Measurements from ENCODE around the gene WDR46. TPM values are rescaled to one million over a fixed set of nuclear protein-coding genes. Genes with fewer than 3 reads are reported as not detected.

WDR46 gene
- total RNA-seq, 1 donor from 2014 or later, result 67.9 TPM

DNA sequence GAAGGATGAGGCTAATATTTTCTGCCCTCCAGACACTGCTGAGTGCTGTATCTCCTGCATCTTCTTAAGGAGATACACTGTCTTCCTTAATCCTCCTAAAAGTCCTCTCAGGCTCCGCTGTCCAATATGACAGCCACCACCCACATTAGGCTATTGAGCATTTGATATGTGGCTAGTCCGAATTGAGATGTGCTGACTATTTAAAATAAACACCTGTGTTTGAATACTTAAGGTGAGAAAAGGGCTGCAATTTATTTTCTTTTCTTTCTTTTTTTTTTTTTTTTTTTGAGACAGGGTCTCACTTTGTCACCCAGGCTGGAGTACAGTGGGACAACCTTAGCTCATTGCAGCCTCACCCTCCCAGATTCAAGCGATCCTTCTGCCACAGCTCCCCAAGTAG lies 12.8 kb upstream of the WDR46 start:
- DNase-seq (ENCODE audit: low read depth), result no peak
- no peak overlapping the region for H3K4me3 ChIP-seq (ENCODE audit: low read depth, low read length)

DNA sequence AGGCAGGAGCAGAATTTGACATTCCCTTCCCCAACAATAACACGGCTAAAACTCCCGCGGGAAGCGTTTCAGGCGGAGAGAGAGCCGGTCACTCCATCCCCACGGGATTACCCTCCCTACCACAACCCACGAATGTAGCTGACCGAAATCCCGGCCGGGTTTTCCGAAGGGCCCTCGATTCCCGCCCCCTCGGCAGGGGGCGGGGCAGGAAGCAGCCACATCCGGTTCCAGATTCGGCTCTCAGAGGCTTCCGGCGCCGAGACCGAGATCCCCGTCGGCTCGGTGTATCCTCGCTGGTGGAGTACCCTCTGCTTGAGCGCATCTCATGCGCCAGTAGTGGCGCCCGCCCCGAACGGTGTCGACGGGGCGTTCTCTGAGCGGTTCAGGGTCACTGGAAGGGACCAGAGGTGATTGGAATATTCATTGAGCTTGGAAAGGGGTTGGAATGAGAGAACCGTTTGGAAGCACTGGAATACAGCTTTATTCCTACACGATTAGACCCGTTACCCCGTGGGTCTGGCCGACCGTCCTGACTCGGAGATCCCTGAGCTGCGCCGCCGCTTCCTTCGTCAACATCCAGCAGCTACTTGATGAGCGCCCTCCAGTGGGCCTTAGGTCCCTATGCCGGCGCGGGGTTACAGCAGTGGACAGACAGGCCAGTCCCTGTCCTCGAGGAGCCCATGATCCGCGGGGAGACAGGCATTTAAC lies 10.4 kb upstream of the WDR46 start:
- DNase-seq (ENCODE audit: low read depth), result no peak
- H3K4me3 ChIP-seq (ENCODE audit: low read depth, low read length), result peak overlapping the region; percentile 78
- TF ChIP-seq, protein P1, sequence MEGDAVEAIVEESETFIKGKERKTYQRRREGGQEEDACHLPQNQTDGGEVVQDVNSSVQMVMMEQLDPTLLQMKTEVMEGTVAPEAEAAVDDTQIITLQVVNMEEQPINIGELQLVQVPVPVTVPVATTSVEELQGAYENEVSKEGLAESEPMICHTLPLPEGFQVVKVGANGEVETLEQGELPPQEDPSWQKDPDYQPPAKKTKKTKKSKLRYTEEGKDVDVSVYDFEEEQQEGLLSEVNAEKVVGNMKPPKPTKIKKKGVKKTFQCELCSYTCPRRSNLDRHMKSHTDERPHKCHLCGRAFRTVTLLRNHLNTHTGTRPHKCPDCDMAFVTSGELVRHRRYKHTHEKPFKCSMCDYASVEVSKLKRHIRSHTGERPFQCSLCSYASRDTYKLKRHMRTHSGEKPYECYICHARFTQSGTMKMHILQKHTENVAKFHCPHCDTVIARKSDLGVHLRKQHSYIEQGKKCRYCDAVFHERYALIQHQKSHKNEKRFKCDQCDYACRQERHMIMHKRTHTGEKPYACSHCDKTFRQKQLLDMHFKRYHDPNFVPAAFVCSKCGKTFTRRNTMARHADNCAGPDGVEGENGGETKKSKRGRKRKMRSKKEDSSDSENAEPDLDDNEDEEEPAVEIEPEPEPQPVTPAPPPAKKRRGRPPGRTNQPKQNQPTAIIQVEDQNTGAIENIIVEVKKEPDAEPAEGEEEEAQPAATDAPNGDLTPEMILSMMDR (conservative IDR thresholded peaks at IDR 0.05; ENCODE audit: low read depth, low read length), result peak; percentile 80

More for the DNA sequence above, 12.8 kb upstream of the WDR46 start:
- TF ChIP-seq, protein P1 (conservative IDR thresholded peaks at IDR 0.05; ENCODE audit: low read depth, low read length), result no peak

DNA sequence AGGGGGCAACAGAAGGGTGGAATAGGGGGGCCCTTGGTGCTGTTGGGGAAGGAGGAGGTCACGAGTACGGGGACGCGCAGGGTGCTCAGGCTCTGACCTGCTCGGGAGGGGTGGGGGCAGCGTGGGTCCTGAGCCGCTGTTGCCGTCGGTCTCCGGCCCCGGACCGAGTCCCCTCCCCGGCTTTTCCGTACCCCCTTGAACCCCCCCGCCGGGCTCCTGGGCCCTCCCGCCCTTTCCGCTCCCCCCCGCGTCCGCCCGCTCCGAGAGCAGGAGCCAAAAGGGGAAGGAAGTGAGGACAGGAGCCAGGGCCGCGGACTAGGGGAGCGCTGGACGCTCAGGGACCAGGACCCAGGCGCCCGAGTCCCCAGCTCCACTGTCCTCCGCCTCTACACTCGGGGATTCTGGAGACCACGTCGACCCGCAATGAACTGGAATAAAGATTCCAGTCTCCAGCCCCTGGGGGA lies 9.8 kb upstream of the WDR46 start, which contains the start of gene RGL2:
RGL2 (minus strand) TSS at position 170 of the 464 bp plus-strand sequence. CDS start 332 bp downstream, outside the sequence.
- TF ChIP-seq, protein P1 (conservative IDR thresholded peaks at IDR 0.05; ENCODE audit: low read depth, low read length), result no peak
- H3K4me3 ChIP-seq (ENCODE audit: low read depth, low read length), result peak within 1 kb of the TSS; percentile 78
- no peak for DNase-seq (ENCODE audit: low read depth)

DNA sequence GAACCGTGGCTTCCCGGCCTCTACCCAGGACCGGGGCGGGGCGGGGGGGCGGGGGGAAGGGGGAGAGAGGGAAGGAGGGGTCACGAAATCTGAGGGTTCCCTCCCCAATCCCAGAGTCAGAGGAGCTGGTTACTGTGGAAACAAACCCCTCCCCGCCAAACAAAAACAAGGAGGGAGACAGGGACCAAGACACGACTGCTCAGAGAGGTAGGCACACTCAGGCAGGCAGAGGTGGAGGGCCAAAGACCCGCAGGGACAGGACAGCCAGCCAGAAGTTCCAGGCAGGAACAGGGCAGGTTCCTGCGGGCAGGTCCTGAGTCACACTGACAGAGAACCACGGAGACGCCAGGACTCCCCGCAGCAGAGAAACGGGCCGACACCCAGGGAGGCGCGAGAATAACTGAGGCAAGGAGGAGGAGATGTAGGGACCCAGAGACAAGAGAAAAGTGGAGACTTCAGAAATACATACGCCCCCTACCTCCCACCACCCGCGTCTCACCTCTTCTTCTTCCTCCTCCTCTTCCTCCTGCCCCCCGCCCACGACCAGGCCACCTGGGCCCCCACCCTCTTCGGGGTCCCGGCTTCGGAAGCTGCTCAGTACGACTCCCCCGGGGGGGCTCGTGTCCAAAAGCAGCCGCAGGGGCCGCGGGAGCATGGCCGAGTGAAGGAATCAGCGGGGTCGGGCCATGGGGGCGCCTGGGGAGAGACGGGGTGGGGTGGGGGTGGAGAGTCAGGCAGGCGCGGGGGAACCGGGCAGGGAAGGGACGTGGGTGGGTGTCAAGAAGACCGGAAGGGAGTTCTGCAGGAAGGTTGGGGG lies 9.1 kb upstream of the WDR46 start:
- H3K4me3 ChIP-seq (ENCODE audit: low read depth, low read length), result peak overlapping the region; percentile 78
- TF ChIP-seq, protein P1 (conservative IDR thresholded peaks at IDR 0.05; ENCODE audit: low read depth, low read length), result peak; percentile 14
- DNase-seq (ENCODE audit: low read depth), result no peak

DNA sequence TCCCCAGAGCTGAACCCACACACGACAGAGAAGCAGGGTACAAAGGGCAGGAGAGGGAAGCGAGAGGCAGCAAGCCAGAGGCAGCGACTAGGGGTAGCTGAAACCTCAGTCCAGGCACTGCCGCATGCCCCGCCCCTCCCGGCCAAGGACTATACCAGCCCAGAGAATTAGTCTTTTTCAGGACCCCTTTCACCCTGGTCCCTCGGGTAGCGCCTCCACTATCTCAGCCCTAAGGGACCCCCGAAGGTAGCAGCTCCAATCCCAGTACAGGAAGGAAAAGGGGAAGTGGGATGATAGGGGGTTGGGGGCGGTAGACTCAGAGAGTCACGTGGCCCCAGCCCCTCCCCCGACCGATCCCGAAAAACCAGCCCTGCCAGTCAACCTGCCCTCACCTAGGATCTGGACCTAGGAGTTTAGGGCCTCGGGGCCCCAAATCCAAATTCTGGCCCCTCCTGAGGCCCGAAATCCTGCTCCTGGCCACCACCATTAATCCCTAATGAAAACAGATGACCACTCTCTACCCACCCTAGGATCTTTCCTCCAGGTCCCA lies 8.4 kb upstream of the WDR46 start:
- DNase-seq (ENCODE audit: low read depth), result no peak
- peak overlapping the region; percentile 78 for H3K4me3 ChIP-seq (ENCODE audit: low read depth, low read length)
- TF ChIP-seq, protein P1 (conservative IDR thresholded peaks at IDR 0.05; ENCODE audit: low read depth, low read length), result no peak

DNA sequence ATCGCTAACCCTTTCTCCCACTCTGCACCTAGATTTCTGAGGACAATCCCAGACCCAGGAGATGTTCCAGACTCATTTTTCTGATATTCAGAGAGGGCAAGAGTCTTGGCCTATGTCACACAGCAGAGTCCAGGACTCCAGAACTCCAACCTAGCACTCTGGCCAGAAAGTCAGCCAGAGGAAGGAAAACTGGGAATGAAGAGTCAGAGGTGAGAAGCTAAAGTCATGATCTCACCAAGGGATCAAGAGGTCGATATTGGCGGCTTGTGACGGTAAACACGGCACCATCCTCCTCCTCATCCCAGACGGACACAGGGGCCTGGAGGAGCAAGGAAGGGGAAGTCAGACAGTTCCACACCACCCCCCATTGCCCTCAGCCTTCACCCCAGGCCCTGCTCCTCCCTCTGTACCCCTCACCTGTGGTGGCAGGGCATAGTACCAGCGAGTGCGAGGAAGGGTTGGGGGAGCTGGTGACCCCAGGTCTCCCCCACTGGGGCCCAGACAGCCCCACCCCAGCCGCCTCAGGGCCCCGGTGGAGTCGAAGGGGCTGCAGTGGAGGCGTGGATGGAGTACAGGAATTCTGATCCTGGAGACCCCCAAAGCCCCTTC lies 7.9 kb upstream of the WDR46 start:
- TF ChIP-seq, protein P1 (conservative IDR thresholded peaks at IDR 0.05; ENCODE audit: low read depth, low read length), result no peak
- no peak for DNase-seq (ENCODE audit: low read depth)
- peak overlapping the region; percentile 78 for H3K4me3 ChIP-seq (ENCODE audit: low read depth, low read length)
